AG09309 (cell line): ENCODE data around the gene RHOJ.

Experiments used
- DNase-seq: peaks from one replicate; pipeline ENCODE4 v3.0.0-alpha.2; 2010; ENCODE audit warnings: low read depth
- H3K4me3 ChIP-seq: 2 replicates; pipeline ENCODE4 v1.5.1; 2011; ENCODE audit warnings: mild to moderate bottlenecking, low read depth, low read length, moderate library complexity; ENCODE audit not compliant: control insufficient read depth
- CTCF ChIP-seq: IDR thresholded peaks from 2 replicates; pipeline ENCODE4 v1.5.1; 2011; ENCODE audit warnings: mild to moderate bottlenecking, low read depth, low read length, inconsistent platforms; ENCODE audit not compliant: insufficient read depth, control insufficient read depth; ENCODE audit errors: missing control alignments

The RHOJ gene

GRCh38 chr14:63269561-63270225 lies 65.5 kb downstream of the RHOJ start:
- no peak for DNase-seq
- H3K4me3 ChIP-seq: no peak overlapping the region
- no peak for TF ChIP-seq CTCF

- TF ChIP-seq CTCF: no peak
- no peak for DNase-seq
- H3K4me3 ChIP-seq: no peak overlapping the region
These were observed 68.9 kb downstream of the RHOJ start for GRCh38 chr14:63273129-63273528.

GRCh38 chr14:63273717-63274655 lies 69.7 kb downstream of the RHOJ start:
- no peak for DNase-seq
- H3K4me3 ChIP-seq: no peak overlapping the region
- TF ChIP-seq CTCF: no peak

GRCh38 chr14:63275611-63276010 lies 71.4 kb downstream of the RHOJ start:
- DNase-seq: no peak
- no peak for TF ChIP-seq CTCF
- no peak overlapping the region for H3K4me3 ChIP-seq

- no peak for TF ChIP-seq CTCF
- no peak for DNase-seq
These were observed 71.8 kb downstream of the RHOJ start for GRCh38 chr14:63276016-63276415.

GRCh38 chr14:63276492-63277342 lies 72.5 kb downstream of the RHOJ start:
- TF ChIP-seq CTCF: peak; percentile 64
- peak; percentile 23 for DNase-seq
- H3K4me3 ChIP-seq: no peak overlapping the region

More at GRCh38 chr14:63276016-63276415, 71.8 kb downstream of the RHOJ start:
- H3K4me3 ChIP-seq: no peak overlapping the region
